GM21717 (cell line): ENCODE measurements around the gene FSTL4.

ENCODE experiments used
- ATAC-seq: cut with Tn5 transposase; IDR thresholded peaks from one replicate; pipeline ENCODE4 v1.9.1; 2021; ENCODE audit warnings: mild to moderate bottlenecking, moderate library complexity; ENCODE audit not compliant: unreplicated experiment

Gene FSTL4

DNA sequence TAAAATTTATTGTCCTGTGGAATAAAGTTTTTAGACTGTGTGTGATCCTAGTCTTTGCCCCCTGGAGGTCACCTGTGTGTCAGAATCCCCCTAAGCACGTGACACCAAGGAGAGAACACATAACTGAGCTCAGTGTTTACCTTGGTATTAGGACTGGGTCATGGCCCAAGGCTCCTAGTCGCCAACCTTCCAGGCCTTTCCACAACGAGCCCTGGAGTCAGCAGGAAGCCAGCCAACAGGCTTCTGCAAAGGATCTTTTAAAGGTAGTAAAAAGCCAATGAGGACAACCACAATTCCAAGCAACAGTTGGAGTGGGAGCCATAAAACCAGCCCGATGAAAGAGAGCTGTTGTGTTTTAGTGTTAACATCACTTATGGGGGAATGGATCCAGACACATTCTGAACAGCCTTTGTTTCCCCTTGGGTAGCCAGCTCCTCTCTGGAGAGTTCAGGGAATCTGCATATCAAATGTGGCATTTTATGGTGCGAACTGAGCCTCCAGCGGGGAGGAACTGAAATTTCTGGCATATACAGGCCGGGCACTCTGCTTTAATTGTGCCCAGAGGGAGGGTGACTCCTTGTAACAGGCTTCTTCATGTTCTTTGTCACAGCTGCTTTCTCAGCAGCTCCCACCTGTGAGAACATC lies 239.9 kb downstream of the FSTL4 start:
- ATAC-seq, result no peak

DNA sequence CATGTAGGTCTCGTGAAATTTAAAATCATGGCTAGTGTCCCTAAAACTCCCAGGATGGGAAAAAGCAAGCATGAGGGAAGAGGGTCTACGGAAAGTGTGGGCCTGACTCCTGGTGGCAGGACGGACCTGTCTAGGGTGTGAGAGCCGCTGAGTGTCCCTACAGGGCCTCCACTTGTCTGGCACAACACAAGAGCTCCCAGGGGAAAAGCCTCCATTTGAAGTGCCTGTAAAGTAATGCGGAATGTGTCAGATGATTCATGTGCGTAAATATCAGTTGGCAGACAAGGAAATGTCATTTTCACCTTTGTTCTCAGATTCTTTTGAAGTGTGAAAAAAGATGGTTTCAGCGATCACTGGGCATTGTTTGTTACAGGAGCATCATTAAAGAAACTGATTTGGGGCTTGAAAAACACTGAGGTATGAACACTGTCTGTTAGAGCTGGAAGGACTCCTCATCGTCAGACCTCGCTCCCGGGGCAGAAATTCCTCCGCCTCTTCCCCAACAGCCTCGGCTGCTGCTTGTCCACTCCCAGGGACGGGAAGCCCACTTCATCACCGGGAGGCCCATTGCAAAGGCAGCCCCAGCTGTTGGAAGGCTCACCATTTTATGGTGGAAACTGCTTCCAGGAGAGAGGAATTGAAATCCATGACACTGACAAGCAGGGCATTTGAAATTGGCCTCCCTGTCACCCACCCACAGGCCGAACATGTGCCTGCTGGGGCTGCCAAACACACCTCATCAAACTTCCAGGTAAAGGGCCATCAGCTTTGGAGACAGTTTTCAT lies 240.8 kb downstream of the FSTL4 start:
- no peak for ATAC-seq

DNA sequence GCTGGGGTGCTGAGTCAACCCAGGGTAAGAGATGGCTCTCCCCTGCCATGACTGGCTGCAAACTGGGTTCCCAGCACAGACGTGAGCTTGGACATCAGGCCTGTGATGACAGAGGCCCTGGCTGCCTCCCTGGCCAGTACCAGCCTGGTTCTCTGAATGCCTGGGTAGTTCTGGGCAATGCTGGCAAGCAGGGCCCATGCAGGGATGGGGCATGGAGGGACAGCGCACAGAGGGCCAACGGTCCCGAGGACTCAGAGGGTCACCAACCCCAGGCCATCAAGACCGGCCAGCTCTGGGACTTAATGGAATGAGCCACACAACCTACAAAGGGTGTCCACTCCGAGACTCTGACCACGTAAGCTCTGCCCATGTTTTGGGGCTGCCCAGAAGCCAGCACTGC lies 241.4 kb downstream of the FSTL4 start:
- ATAC-seq, result no peak

DNA sequence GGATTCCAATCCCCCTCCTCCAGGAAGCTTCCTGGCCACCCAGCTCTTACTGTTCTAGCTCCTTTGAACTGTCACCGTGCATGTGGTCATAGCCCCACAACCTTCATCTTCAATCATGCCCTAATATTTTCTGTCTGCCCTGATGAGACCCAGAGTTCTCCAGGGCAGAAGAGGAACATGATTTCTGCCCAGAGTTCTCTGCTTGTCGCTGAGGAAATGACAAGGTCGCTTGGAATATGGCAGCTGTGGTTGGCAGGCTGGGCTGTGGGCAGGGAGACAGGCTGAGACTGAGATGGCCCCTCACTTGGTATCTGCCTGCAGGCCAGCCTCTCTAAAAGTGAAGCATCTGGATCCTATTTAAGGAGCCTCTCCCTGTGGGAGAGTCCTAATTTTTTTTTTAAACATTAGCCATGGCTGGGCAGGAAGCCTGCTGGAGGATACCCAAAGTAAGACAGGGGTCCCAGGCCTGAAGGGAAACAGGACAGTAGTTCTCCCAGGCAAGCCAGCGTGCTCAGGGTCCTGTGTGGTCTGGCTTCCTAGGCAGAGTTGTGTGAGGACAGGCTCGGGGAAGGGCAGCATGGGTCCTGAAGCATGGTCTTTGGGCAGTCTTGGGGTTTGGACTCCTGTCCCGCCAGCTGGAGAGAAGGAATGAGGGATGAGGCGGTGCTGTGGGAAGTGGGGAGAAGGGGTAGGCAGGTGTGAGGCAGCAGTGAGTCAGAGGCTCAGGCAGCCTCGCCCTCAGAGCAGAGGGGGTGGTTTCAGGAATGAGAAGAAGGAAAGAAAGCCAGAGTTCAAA lies 242.1 kb downstream of the FSTL4 start:
- ATAC-seq, result no peak

DNA sequence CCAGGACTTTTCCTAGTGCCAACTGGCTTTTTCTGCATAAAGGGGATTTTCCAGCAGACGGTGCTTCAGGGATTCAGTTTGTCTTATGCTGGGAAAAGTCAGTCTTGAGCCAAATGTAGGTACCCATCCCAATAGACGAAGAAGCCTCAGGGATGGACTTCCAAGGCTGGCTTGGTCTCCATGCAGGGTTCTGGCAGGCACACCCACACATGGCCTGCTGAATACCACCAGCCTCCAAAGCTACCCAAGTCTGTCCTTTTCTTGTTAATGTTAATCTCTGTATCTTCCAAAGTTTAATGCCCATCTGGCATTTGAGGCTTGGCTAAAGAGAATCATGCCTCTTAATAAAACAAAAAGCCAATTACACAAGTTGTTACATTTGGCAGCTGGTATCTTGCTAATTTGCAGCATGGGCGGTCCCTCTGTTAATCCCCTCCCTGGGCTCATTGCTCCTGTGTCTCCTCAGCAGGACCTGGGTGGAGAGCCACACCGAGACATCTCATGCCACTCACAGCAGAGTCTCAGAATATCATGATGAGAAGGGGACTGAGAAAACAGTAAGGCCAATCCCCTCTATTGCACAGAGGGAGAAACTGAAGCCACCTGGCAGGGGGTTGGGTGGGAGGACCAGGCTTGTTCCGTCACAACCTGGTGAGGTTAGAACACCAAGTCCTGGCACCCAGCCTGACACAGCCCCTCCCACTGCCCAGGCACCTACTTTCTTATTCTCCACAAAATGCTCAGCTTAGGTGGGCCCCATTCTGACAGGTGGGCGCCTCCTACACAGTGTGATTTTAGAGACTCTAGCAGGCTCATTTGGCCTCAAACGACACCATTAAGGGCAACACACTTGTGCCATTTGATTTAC lies 243.2 kb downstream of the FSTL4 start:
- ATAC-seq, result no peak

DNA sequence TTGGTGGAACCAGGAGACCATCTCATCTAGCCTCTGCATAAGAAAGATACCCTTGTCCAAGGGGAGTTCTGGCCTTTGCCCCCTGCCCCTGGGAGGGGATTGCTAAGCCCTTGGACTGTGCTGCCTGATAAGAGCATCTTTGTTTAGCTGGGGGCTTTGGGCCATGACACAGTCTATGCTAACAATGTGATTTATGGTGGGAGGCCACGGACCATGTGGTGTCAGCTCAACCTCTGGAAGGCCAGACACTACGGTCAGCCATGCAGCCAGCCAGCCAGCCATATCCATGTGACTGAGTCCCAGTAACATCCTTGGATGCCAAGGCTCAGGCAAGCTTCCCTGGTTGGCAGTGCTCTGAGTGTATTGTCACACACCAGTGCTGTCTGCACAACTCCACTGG lies 244.4 kb downstream of the FSTL4 start:
- ATAC-seq, result no peak

DNA sequence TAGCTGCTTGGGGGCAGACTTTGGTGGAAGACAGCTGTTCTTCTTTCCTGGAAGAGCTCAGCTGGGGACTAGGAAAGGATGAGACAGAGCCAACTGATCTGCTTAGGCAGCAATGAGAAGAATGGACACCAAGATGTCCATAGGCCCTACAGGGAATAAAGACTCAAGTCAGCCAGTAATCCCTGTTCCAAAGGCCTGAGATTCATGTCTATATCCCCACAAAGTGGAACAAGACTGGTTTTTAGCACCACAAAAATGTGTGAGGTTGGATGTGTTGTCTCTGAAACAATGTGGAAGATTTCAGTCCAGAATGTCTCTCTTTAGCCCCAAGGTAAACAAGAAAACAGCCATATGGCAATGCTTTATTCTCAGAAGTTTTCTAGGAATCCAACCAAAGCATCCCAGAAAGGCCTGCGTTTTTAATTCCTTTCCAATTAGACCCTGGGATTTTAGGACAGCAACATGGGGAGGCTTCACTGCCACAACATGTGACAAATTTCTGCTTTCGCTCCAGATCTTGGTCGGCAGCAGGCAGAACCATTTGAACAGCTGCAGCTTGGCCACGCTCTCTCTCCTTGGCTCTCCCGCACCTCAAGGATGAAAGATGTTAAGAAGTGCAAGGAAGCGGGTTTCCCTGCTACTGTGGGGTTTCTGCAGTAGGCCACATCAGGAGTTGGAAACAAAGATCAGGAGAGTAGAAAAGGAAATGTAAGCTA lies 245.1 kb downstream of the FSTL4 start:
- no peak for ATAC-seq

DNA sequence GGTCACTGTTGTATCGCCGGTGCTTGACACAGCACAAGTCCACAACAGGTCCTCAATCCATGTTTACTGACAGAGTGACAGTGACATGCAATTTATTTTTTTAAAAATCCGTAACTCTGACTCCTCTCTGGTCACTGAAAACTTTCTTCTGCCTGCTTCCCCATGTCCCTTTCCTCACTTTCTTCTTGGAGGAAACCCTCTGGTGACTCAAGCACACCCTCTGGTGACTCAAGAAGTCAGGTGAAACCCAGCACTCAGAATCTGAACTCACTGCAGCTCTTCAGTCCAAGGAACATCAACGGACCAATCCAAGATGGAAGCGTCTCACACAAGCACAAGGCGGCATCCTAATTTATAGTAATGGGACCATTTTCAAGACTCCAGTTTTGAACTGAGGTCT lies 245.9 kb downstream of the FSTL4 start:
- no peak for ATAC-seq

DNA sequence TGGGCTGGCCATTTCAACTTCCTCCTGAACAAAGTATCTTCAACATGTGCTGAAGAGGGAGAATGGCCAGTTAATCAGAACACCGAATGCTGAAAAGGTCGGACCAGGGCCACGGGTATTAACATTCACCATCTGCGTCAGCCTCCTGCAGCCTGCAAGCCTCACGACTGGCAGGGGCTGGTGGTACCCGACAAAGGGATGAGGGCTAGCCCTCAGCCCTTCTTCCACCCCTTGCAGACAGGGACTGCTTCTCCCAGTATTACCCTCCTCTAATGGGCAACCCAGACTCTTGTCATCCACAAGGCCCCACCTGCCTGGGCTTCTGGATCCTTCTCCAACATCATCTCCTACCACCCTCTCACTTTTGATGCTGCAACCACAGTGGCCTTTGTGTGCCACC lies 246.6 kb downstream of the FSTL4 start:
- ATAC-seq, result no peak

DNA sequence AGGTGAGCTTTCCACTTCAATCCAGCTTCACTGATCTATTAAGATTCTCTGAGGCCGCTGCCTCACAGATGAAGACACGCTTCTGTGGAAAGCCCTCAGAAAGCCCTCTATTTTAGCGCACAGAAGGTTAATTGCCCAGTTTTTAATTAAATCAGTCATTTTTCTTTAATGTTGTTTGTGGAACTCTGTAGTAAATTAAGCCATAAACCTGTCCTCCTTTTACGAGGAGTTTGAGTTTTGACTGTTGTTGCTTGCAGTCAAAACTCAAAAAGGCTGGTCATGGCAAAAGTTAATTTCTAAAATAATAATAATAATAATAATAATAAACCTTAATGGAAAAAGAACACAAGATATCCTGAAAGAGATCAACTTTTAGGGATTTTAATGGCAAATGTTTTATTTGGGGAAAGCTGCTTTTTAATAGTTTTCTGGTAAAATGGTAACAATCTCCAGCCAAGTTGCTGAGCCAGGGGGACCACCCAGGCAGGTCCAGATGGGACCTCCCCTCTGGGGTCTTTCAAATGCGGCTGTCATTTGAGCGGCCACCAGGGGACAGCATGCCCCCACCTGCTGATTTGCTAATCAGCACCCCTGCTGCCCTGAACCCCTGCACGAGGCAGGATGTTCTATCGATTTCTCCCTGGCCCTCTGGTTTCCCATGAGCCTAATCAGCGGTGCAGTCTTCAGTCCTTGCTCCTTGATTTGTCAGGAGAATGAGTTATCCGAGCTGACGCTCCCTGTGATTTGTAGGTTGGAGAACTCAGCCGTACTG lies 247.2 kb downstream of the FSTL4 start:
- no peak for ATAC-seq

DNA sequence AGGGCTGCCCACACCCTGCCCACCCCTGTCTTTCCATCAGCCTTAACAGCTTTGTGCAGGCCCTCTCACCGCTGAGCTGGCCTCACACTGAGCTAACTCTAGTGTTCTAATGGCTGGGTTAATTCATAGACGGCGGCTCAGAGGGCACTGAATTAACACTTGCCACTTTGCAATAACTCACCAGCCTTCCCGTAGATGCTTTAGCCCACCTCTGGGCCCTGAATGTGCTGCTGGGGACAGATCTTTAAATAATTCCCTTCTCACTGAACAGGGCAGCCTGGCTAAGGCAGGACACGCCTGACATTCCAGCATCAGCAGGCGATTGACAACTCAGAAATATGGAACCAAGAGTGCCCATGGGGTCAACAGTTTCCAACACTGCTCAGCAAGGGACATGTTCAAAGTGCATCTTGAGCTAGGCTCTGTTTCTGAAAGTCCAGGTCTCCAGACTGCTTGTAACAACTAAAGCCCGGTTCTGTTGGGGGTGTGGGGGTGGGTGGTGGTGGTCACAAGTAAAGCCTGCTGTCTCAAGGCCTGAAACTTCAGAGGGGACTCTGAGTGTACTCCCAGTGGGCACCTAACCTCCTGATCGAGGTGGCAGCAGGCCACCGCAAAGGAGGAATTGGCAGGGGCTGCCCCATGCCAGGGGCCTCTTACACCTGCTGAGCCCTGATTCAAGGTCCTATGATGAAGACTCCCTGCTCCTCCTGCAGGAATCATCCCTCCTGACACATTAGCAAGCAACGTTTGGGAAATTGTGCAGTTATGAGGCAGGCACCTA lies 248.3 kb downstream of the FSTL4 start:
- ATAC-seq, result no peak

DNA sequence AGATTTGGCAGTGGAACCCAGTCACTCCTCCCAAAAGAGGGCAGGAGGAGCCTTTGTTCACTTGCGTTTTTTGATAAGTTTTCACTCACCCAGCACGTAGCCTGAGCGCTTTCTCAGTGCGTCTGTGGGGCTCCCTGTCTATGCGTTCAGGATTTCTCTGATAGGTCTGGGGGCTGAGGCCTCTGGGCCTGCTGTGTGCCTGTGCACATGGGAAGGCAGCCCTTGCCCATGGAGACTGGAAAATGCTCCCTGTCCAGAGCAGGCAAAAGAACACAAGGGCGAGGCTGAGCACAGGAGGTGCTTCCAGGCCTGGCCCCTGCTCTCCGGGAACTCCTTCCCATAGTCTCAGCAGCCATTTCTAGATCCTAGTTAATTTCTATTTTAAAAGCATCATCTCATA lies 249.9 kb downstream of the FSTL4 start:
- ATAC-seq, result no peak

DNA sequence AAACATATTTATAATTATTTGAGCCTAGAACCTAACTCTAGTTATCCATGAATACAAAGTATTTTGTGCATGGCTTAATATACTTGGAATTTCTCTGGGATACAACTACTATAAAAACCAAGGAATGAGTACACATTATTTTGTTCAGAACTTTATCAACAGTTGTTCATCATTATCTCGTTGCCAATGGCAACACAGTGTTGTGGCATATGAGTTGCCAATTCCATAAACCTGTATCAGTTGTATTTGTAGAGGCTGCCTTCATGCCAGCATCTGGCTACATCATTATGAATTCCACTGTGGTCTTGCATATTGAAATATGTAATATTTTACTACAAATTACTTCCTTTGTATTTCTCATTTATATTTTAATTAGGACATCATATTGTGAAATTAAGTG lies 250.4 kb downstream of the FSTL4 start:
- ATAC-seq, result no peak

DNA sequence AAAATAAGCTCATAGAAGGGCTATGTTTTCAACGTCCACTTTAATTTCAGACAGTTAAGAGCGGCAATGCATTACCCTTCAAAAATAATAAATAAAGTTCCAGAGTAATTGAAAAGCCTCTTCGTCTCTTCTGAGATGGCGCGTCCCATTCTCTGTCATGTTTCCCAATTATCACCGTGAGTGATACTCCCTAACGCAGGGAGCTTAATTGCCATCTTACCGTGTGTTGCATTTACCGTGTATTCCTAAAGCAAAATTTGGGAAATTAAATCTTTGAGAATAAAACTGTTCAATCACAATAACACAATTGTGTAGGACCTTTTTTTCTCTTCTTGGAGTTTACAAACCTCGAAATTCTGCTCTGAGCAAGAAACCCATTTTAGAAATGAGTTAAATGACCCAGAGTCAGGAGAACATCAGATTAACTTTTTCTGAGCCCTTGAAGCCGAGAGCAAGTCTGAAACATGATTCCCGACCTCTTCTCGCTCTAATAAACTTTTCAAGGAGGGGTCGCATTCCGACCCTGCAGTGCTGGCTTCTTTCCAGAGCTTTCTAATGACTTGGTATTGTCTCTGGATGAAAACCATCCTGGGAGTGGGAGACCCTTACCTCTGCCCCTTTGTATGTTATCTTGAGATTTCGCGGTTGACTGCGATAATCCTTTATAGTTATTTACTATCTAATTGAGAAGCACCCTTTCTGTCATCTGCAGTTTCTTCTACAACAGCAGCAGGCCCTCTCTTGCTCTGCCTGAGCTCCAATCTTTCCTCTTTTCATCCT lies 251.5 kb downstream of the FSTL4 start:
- no peak for ATAC-seq

DNA sequence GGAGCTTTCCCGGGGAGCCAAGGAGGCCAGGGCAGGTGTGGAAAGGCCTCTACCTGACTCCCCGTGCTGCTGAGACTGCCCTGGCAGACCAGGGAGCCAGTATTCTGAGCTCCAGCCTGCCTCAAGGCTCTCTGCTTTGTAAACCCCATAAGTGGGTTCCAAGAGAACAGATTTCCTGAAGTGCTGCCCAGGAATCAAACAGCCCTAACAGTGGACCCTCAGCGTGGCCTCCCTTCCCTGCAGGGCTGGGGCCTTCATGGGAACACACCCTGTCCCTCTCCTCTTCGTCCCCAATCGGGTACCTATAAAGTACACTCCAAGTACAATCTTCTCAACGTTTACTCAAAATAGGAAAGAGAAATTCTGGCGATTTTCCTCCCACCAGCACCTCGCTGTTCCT lies 252.5 kb downstream of the FSTL4 start:
- ATAC-seq, result no peak

DNA sequence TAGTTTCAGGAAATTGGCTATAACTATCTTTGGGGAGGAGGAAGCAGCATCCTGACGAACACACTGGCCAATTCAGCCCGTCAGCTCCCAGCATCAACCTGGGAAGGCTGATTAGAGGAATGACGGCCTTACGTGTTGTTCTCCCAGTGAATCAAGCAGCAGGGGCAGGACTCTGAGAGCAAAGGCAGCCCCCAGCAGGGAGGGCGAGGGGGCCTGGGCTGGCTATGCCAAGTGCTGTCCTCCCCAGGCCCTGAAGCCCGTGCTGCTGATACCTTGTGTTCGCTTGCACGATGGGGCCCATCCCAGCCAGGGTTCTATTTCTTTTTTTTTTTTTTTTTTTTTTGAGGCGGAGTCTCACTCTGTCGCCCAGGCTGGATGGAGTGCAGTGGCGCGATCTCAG lies 254.1 kb downstream of the FSTL4 start:
- no peak for ATAC-seq

DNA sequence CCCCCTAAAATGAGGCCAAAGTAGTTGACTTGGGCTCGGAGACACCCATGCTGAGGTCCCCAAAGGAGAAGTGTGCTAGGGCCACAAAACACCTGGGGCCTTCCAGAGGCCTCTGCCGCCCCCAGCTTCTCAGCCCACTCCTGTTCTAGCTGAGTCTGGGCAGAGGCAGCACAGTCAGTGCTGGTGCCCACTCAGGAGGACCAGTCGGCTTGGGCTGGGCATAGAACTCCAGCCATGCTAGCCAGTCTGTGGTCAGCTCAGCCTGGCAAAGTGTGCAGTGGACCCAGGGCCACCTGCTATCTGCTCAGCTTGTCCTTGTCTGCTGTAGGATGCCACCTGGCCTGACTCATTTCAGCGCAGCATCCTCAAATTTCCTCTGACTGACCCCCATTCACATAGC lies 254.6 kb downstream of the FSTL4 start:
- ATAC-seq, result no peak

DNA sequence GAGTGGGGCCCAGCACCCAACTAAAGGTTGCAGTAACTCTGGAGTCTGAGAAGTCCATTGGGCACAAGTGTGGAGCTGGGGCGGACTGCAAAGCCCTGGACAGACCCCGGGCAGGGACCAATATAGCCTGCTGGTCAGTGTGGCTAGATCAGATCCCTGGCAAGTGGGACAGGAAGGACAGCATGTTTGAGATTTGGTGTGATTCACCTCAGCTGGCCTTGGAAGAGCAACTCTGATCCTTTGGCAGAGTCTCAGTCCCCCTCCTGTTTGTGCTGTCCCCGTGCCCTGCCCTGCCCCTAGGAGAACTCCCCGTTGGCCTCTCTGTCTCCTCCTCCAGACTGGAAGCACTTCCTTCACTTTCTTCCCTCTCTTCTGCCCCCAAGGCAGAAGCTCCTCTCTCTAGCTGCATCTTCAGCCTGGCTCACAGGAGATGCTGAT lies 255.3 kb downstream of the FSTL4 start:
- no peak for ATAC-seq
